Right cardiac atrium (tissue), 5 donors: Measurements from ENCODE around the gene STARD10. TPM values are rescaled to one million over a fixed set of nuclear protein-coding genes. Genes with fewer than 3 reads are reported as not detected.

Experiments used
- ATAC-seq, 2 donors: fragments of 200-7000 bp; cut with Tn5 transposase; one replicate each; pipeline versions ENCODE4 v1.8.0 to v1.9.1; 2020; ENCODE audit warnings: moderate library complexity in 2 of 2, mild to moderate bottlenecking in 1 of 2
- DNase-seq, 3 donors: peaks; one replicate each; pipeline ENCODE4 v3.0.0-alpha.2; 2020
- H3K27ac ChIP-seq: one replicate; pipeline ENCODE4 v1.5.1; 2013; ENCODE audit warnings: mild to moderate bottlenecking, low read length, control low read depth, moderate library complexity
- H3K27me3 ChIP-seq: one replicate; pipeline ENCODE4 v1.6.1; 2013; ENCODE audit not compliant: control insufficient read depth, insufficient read depth
- H3K4me1 ChIP-seq: one replicate; pipeline ENCODE4 v1.6.1; 2013; ENCODE audit warnings: low read length; ENCODE audit not compliant: control insufficient read depth, insufficient read depth
- H3K4me3 ChIP-seq: one replicate; pipeline ENCODE4 v1.5.1; 2013; ENCODE audit warnings: low read length, control low read depth
- H3K9me3 ChIP-seq: one replicate; pipeline ENCODE4 v1.6.1; 2013; ENCODE audit warnings: low read length; ENCODE audit not compliant: control insufficient read depth
- WGBS: extraction: QIAGEN DNeasy Blood & Tissue Kit; methylation state at CpG from one replicate; pipeline ENCODE4 v1.1.7; 2013; 5-methylcytosine and 5-hydroxymethylcytosine counted together
- intact Hi-C, 4 donors: fragments of 100-400 bp; cut with DNase I; formaldehyde crosslinking; loops; one replicate each; pipeline versions ENCODE4 v1.11.0 to v1.14.0; 2022 to 2023
- polyA plus RNA-seq: library from polyadenylated mRNA; stranded (reverse); fragments of 200-250 nt; gene quantifications from one replicate; pipeline ENCODE4 v1.2.3, GENCODE V29; 2013
- total RNA-seq, 4 donors: library from RNA; stranded (reverse); fragmentation: NEBNext Ultra II Directional; extraction: Animal tissue kit (Norgen Biotek cat#: 25700); gene quantifications; one replicate each; pipeline ENCODE4 v1.2.1, GENCODE V29; 2021
- donor health status: healthy with polysubstance abuse.
- donor health status: DM: no; HTN: yes; CAD: no.
- donor health status: DM: no; HTN: no; CAD: no.
- donor health status: DM: no; HTN: yes; CAD: no; lungs with severe emphysema.
- donor health status: DM: yes; HTN: yes; CAD: no.

Gene STARD10
- total and polyA plus RNA-seq, 5 donors = 88.9 to 228 (median 122) TPM

DNA sequence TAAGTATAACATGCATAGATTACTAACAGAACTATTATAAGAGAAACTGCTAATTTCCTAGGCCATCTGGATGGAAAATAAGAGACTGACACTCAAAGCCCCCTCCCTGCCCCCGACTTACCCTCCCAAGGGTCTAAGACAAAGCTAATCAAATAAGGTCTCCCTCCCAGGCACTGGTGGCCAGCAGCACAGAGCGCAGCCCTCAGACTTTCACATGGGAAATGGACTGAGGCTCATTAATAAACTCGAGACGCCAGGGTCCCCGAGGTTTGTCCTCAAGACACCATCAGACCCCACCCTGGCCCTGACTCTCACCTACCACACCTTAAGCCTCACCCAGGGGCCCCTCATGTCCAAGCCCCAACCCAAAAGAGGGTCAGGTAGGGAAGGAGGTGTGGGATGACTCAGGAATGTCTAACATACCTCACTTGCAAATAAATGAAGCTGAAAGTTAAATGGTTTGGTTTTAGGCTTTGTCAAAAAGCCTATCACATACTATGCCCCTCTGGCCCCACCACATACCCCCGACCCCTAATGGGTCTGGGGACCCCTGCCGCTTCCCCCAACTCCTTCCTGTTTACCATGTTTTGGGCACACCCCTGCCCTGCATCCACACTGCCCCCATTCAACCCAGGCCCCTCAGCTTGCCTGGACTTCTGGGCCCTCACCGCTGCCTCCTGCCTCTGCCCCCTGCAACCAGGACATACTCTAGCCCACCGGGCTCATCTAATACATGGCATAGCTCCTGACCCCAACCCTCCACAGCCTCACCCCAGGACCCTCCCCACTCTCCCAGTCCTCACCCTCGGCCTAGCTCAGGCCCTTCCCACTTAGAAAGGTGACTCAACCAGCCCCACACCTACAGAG is 53.1 kb downstream of the STARD10 start:
- no peak overlapping the region for H3K4me3 ChIP-seq
- no peaks in the 10 kb centered on the region for H3K9me3 ChIP-seq
- DNase-seq (peak in 2 of 3 donors; percentile 23 to 49), ATAC-seq (no peak)
- H3K27ac ChIP-seq = no peak overlapping the region
- peaks cover 10% of the 10 kb centered on the region for H3K4me1 ChIP-seq
- no peaks in the 10 kb centered on the region for H3K27me3 ChIP-seq
- intact Hi-C loops = no loop called here
- WGBS = 67% methylated on average over 10 of the region's 10 CpGs

DNA sequence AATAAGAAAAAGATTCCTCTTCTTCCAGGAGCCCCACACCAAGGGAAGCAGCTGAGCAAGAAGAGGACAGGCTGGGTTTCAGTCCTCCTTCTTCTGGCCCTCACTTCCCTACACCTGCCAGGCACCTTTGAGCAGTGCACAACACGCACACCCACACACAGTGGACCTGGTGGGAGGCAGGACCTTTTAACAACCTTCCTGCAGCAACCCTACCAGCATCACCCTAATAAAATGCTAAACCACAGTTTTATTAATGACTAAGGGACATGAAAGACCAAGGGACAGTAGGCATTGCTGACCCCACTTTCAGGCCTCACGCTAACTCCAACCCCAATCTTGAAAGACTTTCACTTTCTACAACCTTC is 53.8 kb downstream of the STARD10 start:
- intact Hi-C loops = no loop called here
- peaks cover 10% of the 10 kb centered on the region for H3K4me1 ChIP-seq
- WGBS = 94% methylated on average over 2 of the region's 2 CpGs
- H3K9me3 ChIP-seq = no peaks in the 10 kb centered on the region
- DNase-seq = no peak
- no peak overlapping the region for H3K4me3 ChIP-seq
- ATAC-seq = no peak
- no peak overlapping the region for H3K27ac ChIP-seq
- no peaks in the 10 kb centered on the region for H3K27me3 ChIP-seq

DNA sequence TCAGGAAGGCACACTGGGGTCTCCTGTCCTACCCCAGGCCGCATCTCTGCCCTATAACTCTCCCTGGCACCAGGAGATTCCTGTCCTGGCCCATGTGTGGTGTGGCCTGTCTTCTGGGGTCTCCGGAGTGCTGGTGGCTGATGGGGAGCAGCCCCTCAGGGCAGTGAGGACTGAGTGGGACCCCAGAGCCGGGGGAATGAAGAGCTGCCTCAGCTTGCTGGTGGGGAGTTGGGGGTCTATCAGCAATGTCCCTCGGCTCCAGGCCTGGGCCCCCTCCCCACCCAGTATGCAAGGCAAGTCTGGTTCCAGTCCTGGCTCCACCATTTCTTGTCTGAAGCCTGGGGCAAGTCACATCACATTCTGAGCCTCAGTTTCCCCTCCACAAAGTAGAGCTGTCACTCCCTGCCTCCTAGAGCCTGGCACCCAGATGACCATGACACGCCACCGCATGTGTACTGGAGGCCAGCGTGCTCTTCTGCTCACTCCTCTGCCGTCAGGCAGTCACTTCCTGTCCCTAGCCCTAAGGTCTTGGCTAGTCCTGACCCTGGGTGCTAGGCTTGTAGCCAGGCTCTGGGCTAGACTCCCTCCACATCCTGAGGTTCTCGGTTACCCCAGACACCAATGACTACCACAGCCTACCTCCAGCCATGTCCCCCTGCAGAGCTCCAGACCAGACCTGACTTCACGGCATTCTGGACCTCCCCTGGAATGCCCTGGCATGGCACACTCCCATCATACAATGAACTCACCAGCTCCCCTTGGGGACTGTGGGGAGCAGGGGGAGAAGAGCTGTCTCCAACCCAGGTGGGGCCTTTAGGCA is 54.4 kb downstream of the STARD10 start:
- peaks cover 10% of the 10 kb centered on the region for H3K4me1 ChIP-seq
- WGBS = 83% methylated on average over 10 of the region's 10 CpGs
- intact Hi-C loops = no loop called here
- H3K27ac ChIP-seq = no peak overlapping the region
- H3K9me3 ChIP-seq = no peaks in the 10 kb centered on the region
- ATAC-seq = peak; percentile 16 to 17
- H3K4me3 ChIP-seq = no peak overlapping the region
- peak in 1 of 3 donors; percentile 62 for DNase-seq
- H3K27me3 ChIP-seq = no peaks in the 10 kb centered on the region

DNA sequence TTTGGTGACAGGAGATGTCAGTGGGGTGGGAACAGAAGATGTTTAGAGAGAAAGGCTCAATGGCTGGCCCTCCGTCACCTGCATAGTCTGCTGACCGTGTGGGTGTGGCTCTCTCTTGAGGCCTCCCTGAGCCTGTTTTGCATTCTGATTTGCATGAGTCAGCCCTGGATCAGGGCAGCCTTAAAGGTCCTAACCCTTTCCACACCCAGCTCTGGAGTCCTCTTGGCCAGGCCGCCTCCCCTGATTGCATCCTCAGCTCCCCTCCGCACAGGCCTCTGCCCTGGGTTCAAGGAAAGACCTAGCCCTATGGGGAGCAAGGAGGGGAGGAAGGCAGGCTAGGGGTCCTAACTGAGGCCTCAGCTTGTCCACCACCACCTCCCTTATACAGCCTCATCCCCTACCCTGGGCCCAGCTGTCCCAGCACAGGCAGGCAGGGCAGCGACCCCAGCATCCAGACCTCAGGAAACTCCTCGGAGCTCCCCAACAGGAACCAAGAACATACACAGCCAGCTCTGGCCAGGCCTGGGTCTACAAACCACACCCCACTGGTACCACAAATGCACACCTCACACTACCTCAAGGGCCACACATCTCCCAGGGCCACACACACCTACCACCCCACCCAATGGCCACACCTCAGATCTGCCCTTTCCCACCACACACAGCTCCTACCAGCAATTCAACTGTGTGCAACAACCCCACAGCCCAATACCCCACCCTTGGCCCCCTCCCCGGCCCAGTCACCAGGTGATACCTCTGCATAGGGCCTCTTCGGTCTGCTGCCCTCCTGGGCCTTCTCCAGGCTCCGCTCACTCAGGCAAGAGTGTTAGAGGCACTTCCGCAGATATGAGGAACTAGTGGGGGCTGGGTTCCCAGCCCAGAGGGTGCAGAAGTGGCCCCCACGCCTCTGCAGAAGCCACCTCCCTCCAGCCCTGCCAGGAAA is 55.4 kb downstream of the STARD10 start:
- Histone ChIP-seq H3K4me1 (peaks cover 9% of the 10 kb centered on the region), H3K4me3 (no peak overlapping the region), H3K9me3 (no peaks in the 10 kb centered on the region), H3K27me3 (no peaks in the 10 kb centered on the region), H3K27ac (peak overlapping the region; percentile 10)
- intact Hi-C loops = no loop called here
- ATAC-seq = peak; percentile 13 to 44
- peak in 2 of 3 donors; percentile 71 to 75 for DNase-seq
- WGBS = 80% methylated on average over 11 of the region's 11 CpGs

- Histone ChIP-seq H3K9me3 (no peaks in the 10 kb centered on the region), H3K4me3 (no peak overlapping the region), H3K27ac (peak overlapping the region; percentile 24), H3K27me3 (no peaks in the 10 kb centered on the region), H3K4me1 (peaks cover 5% of the 10 kb centered on the region)
- DNase-seq (no peak), ATAC-seq (no peak)
- 89% methylated on average over 1 of the region's 1 CpG for WGBS
- intact Hi-C loops = no loop called here
These were observed 56.5 kb downstream of the STARD10 start for GRCh38 chr11:72737336-72737735.

DNA sequence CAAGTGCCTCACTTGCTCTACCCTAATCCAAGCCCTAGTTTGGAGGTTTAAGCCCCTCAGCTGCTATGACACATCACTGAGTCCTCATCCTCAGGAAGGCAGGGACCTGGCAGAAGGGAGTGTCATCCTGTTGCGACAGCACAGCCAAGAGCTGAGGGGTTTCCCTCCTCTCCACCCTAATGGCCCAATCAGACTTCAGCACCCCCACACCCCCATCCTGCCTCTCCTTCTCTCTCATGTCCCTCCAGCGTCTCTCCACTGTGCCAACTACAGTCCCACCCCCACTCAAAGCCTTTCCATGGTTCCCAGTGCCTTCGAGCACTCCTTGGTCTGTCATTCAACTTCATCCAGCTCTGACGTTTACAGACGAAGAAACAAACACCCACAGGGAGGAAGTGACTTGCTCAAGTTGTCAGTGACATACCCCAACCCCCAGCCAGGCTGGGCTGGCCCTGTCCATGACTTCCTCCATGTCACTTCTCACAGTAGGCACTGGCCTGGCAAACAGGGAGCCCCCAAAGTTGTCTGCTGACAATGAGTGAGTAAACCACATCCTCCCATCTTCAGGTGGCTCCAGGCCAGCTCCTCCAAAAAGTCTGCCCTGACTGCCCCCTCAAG is 57.3 kb downstream of the STARD10 start:
- intact Hi-C loops = no loop called here
- H3K27ac ChIP-seq = peak overlapping the region; percentile 24
- WGBS = 26% methylated on average over 5 of the region's 5 CpGs
- no peaks in the 10 kb centered on the region for H3K9me3 ChIP-seq
- peak in 2 of 3 donors; percentile 79 to 81 for DNase-seq
- H3K4me1 ChIP-seq = peaks cover 4% of the 10 kb centered on the region
- no peaks in the 10 kb centered on the region for H3K27me3 ChIP-seq
- ATAC-seq = peak; percentile 47 to 68
- no peak overlapping the region for H3K4me3 ChIP-seq

- Histone ChIP-seq H3K4me3 (no peak overlapping the region), H3K4me1 (peaks cover 4% of the 10 kb centered on the region), H3K9me3 (no peaks in the 10 kb centered on the region), H3K27ac (peak overlapping the region; percentile 51), H3K27me3 (no peaks in the 10 kb centered on the region)
- peak; percentile 50 to 72 for ATAC-seq
- peak in 2 of 3 donors; percentile 59 to 62 for DNase-seq
- intact Hi-C loops = no loop called here
- WGBS = 56% methylated on average over 8 of the region's 8 CpGs
These were observed 58.3 kb downstream of the STARD10 start for GRCh38 chr11:72735495-72736027.

DNA sequence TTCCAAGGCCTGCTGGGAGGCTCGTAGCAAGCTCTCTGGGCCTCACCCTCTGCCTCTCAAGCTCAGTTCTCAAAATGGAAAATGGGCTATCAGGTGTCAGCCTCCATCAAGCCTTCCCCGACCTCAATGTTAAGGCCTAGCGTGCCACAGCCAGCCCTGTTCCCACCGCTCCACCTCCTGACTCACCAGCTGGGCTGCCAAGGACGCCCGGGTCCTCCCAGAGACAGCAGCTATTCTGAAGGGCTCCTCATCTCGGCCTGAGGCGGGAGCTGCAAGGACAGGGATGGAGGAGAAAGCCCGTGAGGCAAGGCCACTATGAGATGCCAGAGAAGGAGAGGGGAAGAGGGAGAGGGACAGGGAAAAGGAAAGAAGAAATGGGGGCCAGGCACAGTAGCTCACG is 61.5 kb downstream of the STARD10 start:
- Histone ChIP-seq H3K4me3 (no peak overlapping the region), H3K9me3 (no peaks in the 10 kb centered on the region), H3K27ac (no peak overlapping the region), H3K4me1 (peaks cover 7% of the 10 kb centered on the region), H3K27me3 (no peaks in the 10 kb centered on the region)
- ATAC-seq (no peak), DNase-seq (peak; percentile 6 to 58 (median 41))
- intact Hi-C loops = no loop called here
- 89% methylated on average over 10 of the region's 10 CpGs for WGBS

GRCh38 chr11:72730737-72731136 is 63.1 kb downstream of the STARD10 start:
- WGBS = 73% methylated on average over 2 of the region's 2 CpGs
- Histone ChIP-seq H3K9me3 (no peaks in the 10 kb centered on the region), H3K27me3 (no peaks in the 10 kb centered on the region), H3K27ac (no peak overlapping the region), H3K4me3 (no peak overlapping the region), H3K4me1 (peaks cover 3% of the 10 kb centered on the region)
- intact Hi-C loops = no loop called here
- no peak for ATAC-seq
- no peak for DNase-seq

- no peak for ATAC-seq
- H3K4me1 ChIP-seq = peaks cover 3% of the 10 kb centered on the region
- WGBS = 93% methylated on average over 5 of the region's 5 CpGs
These were observed 63.6 kb downstream of the STARD10 start for GRCh38 chr11:72730243-72730642.

More at GRCh38 chr11:72730243-72730642, 63.6 kb downstream of the STARD10 start:
- no peaks in the 10 kb centered on the region for H3K27me3 ChIP-seq
- no peak overlapping the region for H3K4me3 ChIP-seq
- DNase-seq = peak in 1 of 3 donors; percentile 19
- no peak overlapping the region for H3K27ac ChIP-seq
- H3K9me3 ChIP-seq = no peaks in the 10 kb centered on the region
- intact Hi-C loops = no loop called here
